HCT116 (cell line): ENCODE results near the gene HOXB1. TPM values are rescaled to one million over a fixed set of nuclear protein-coding genes. Genes with fewer than 3 reads are reported as not detected.

Experiments
- ATAC-seq: fragments of 200-7000 bp; cut with Tn5 transposase; 2 replicates; pipeline ENCODE4 v1.9.1; 2020; ENCODE audit warnings: mild to moderate bottlenecking, moderate library complexity
- BruUV-seq: library from RNA; stranded (reverse); fragments of 400-500 nt; replicated peaks from 2 replicates; lab custom pipeline; 2021; lab: Mats Ljungman, UMichigan
- CTCF ChIA-PET: fragments of 300-600 bp; sonication (Branson Sonifier 250); formaldehyde crosslinking; loops from one replicate; lab custom pipeline; 2021; ENCODE audit warnings: antibody characterized with exemption; lab: Charles Lee
- POLR2A ChIA-PET: fragments of 300-600, 350-600 bp; sonication (Branson Sonifier 250); formaldehyde crosslinking; loops from one replicate; lab custom pipeline; 2021; ENCODE audit warnings: antibody characterized with exemption; lab: Charles Lee
- RAD21 ChIA-PET, 2 experiments: fragments of 300-600 bp; sonication (Branson Sonifier 250); formaldehyde crosslinking; loops; one replicate each; lab custom pipeline; 2023; ENCODE audit warnings: low total read pairs in 2 of 2; ENCODE audit not compliant: uncharacterized antibody in 2 of 2, unreplicated experiment in 2 of 2, low non-redundant PET in 1 of 2; lab: Charles Lee
- DNase-seq: peaks from one replicate; pipeline ENCODE4 v3.0.0-alpha.2; 2010; ENCODE audit warnings: low read depth, low spot score
- H2AFZ ChIP-seq: fragments of 200-600 bp; shearing (Covaris generic), sonication (generic); 2 replicates; pipeline ENCODE4 v1.6.1; 2017; ENCODE audit warnings: low read depth, mixed run types, mixed read lengths, antibody characterized with exemption, low read length; ENCODE audit not compliant: poor library complexity, severe bottlenecking
- H3K27ac ChIP-seq: 2 replicates; pipeline ENCODE4 v1.5.1; 2012; ENCODE audit warnings: low read depth, low read length
- H3K27me3 ChIP-seq: fragments of 200-600 bp; sonication (generic); 2 replicates; pipeline ENCODE4 v1.6.1; 2016; ENCODE audit warnings: mixed run types, low read length, mixed read lengths; ENCODE audit not compliant: insufficient read depth
- H3K36me3 ChIP-seq, 2 experiments: fragments of 200-500 bp in 1 of 2; fragments of 200-600 bp in 1 of 2; sonication (Bioruptor generic) in 1 of 2; sonication (generic) in 1 of 2; 2 replicates each; pipeline versions ENCODE4 v1.5.1 to v1.6.1; 2014 to 2016; ENCODE audit warnings: low read length in 2 of 2, inconsistent platforms in 1 of 2, mixed read lengths in 1 of 2, mixed run types in 1 of 2; ENCODE audit not compliant: insufficient read depth in 2 of 2, control insufficient read depth in 1 of 2
- H3K4me1 ChIP-seq, 2 experiments: fragments of 200-600 bp in 1 of 2; sonication (generic) in 1 of 2; 2 replicates each; pipeline versions ENCODE4 v1.5.1 to v1.6.1; 2012 to 2017; ENCODE audit warnings: low read length in 2 of 2, inconsistent platforms in 1 of 2, mild to moderate bottlenecking in 1 of 2, mixed read lengths in 1 of 2, mixed run types in 1 of 2, moderate library complexity in 1 of 2; ENCODE audit not compliant: insufficient read depth in 2 of 2, control insufficient read depth in 1 of 2
- H3K4me2 ChIP-seq: fragments of 200-600 bp; sonication (generic); 2 replicates; pipeline ENCODE4 v1.6.1; 2017; ENCODE audit warnings: mixed run types, low read length, mixed read lengths
- H3K4me3 ChIP-seq, 2 experiments: fragments of 200-600 bp in 1 of 2; sonication (generic) in 1 of 2; replicated peaks in 1 of 2; 2 replicates each; pipeline ENCODE4 v1.5.1; 2011 to 2016; ENCODE audit warnings: low read length in 2 of 2, control low read depth in 1 of 2, low read depth in 1 of 2, mild to moderate bottlenecking in 1 of 2, mixed read lengths in 1 of 2, mixed run types in 1 of 2
- H3K79me2 ChIP-seq: fragments of 200-600 bp; sonication (generic); 2 replicates; pipeline ENCODE4 v1.6.1; 2017; ENCODE audit warnings: mild to moderate bottlenecking, mixed run types, low read length, moderate library complexity, mixed read lengths; ENCODE audit not compliant: insufficient read depth
- H3K9ac ChIP-seq: fragments of 200-600 bp; sonication (generic); 2 replicates; pipeline ENCODE4 v1.6.1; 2016; ENCODE audit warnings: low read length, mixed read lengths
- H3K9me2 ChIP-seq: fragments of 200-600 bp; sonication (generic), shearing (Covaris generic); 2 replicates; pipeline ENCODE4 v1.6.1; 2017; ENCODE audit warnings: mixed run types, mild to moderate bottlenecking, moderate library complexity; ENCODE audit not compliant: insufficient read depth
- H3K9me3 ChIP-seq, 2 experiments: fragments of 200-500 bp in 1 of 2; fragments of 200-600 bp in 1 of 2; sonication (Bioruptor generic) in 1 of 2; sonication (generic) in 1 of 2; 2 replicates each; pipeline ENCODE4 v1.6.1; 2014 to 2017; ENCODE audit warnings: low read length in 2 of 2, mixed read lengths in 2 of 2, inconsistent platforms in 1 of 2, low read depth in 1 of 2, mild to moderate bottlenecking in 1 of 2, mixed run types in 1 of 2, moderate library complexity in 1 of 2; ENCODE audit not compliant: control insufficient read depth in 1 of 2, insufficient read depth in 1 of 2
- H4K20me1 ChIP-seq: fragments of 200-600 bp; sonication (generic), shearing (Covaris generic); 2 replicates; pipeline ENCODE4 v1.6.1; 2017; ENCODE audit warnings: mixed run types, mild to moderate bottlenecking, moderate library complexity; ENCODE audit not compliant: insufficient read depth
- ATF3 ChIP-seq: IDR thresholded peaks from 2 replicates; pipeline ENCODE4 v1.6.1; 2012
- CBX3 ChIP-seq: IDR thresholded peaks from 2 replicates; pipeline ENCODE4 v1.6.1; 2012; ENCODE audit warnings: low read depth
- CEBPB ChIP-seq: IDR thresholded peaks from 2 replicates; pipeline ENCODE4 v1.6.1; 2012; ENCODE audit warnings: low read depth
- ELF1 ChIP-seq: IDR thresholded peaks from 2 replicates; pipeline ENCODE4 v1.6.1; 2012; ENCODE audit warnings: low read depth, borderline replicate concordance
- EZH2 ChIP-seq: fragments of 200-600 bp; sonication (generic); IDR thresholded peaks from 2 replicates; pipeline ENCODE4 v1.6.1; 2017; ENCODE audit warnings: antibody characterized with exemption, mixed run types
- EZH2phosphoT487 ChIP-seq: fragments of 200-600 bp; IDR thresholded peaks from 2 replicates; pipeline ENCODE4 v1.6.1; 2018; ENCODE audit warnings: antibody characterized with exemption, borderline replicate concordance
- FOSL1 ChIP-seq: IDR thresholded peaks from 2 replicates; pipeline ENCODE4 v1.6.1; 2012; ENCODE audit warnings: low read depth
- JUND ChIP-seq: IDR thresholded peaks from 2 replicates; pipeline ENCODE4 v1.6.1; 2012
- MAX ChIP-seq: IDR thresholded peaks from 2 replicates; pipeline ENCODE4 v1.6.1; 2012
- POLR2AphosphoS5 ChIP-seq: IDR thresholded peaks from 2 replicates; pipeline ENCODE4 v1.6.1; 2011; ENCODE audit warnings: mild to moderate bottlenecking, low read depth, low read length, moderate library complexity
- RAD21 ChIP-seq: IDR thresholded peaks from 2 replicates; pipeline ENCODE4 v1.6.1; 2012; ENCODE audit warnings: low read depth, mild to moderate bottlenecking
- SRF ChIP-seq: IDR thresholded peaks from 2 replicates; pipeline ENCODE4 v1.6.1; 2012; ENCODE audit warnings: low read depth
- TCF7L2 ChIP-seq: IDR thresholded peaks from 2 replicates; pipeline ENCODE4 v1.7.0; 2011; ENCODE audit warnings: borderline replicate concordance, inconsistent platforms; ENCODE audit not compliant: insufficient read depth, insufficient read length; ENCODE audit errors: extremely low read depth
- ZBTB33 ChIP-seq: IDR thresholded peaks from 2 replicates; pipeline ENCODE4 v1.6.1; 2011; ENCODE audit warnings: mild to moderate bottlenecking, low read length, moderate library complexity; ENCODE audit not compliant: insufficient replicate concordance; ENCODE audit errors: extremely low read depth
- ZFX ChIP-seq: fragments of 450-650 bp; IDR thresholded peaks from 2 replicates; pipeline ENCODE4 v1.6.1; 2017
- intact Hi-C: fragments of 100-400 bp; cut with micrococcal nuclease; formaldehyde crosslinking; loops from 2 replicates; pipeline ENCODE4 v1.10.0; 2022
- total RNA-seq: library from RNA; stranded (reverse); gene quantifications from one replicate; pipeline ENCODE4 v1.2.1, GENCODE V29; 2021; ENCODE audit not compliant: unreplicated experiment

HOXB1 gene
- total RNA-seq, 1 experiment from 2014 or later, result not detected

- intact Hi-C loops, result no loop called here
- Histone ChIP-seq H3K4me3 (no peak overlapping the region), H3K36me3 (no peaks in the 10 kb centered on the region), H3K79me2 (peaks cover 34% of the 10 kb centered on the region; the same call in 1 of the 2 replicates), H3K9me2 (no peaks in the 10 kb centered on the region), H3K27ac (no peak overlapping the region), H3K27me3 (no peaks in the 10 kb centered on the region), H3K4me1 (no peaks in the 10 kb centered on the region), H3K9me3 (no peaks in the 10 kb centered on the region), H3K4me2 (no peak overlapping the region), H2AFZ (no peak overlapping the region), H3K9ac (no peak overlapping the region), H4K20me1 (no peaks in the 10 kb centered on the region)
- ChIA-PET RAD21 (no interaction called here), CTCF (no interaction called here), POLR2A (no interaction called here)
- BruUV-seq, result no TSS peak
- no peak for ATAC-seq
- DNase-seq, result no peak
- TF ChIP-seq JUND (no peak), RAD21 (no peak), EZH2phosphoT487 (no peak), FOSL1 (no peak), EZH2 (no peak), CBX3 (no peak), ZFX (no peak), SRF (no peak), ELF1 (no peak), ATF3 (no peak), TCF7L2 (no peak), ZBTB33 (no peak), CEBPB (no peak), POLR2AphosphoS5 (no peak), MAX (no peak)
These were observed 34.3 kb upstream of the HOXB1 start for GRCh38 chr17:48565022-48565554.
